ENCODE data around the gene PEAR1. TPM values are rescaled to one million over a fixed set of nuclear protein-coding genes. Genes with fewer than 3 reads are reported as not detected.

Gene PEAR1
- total RNA-seq, 1 experiment from 2014 or later = 10.8 TPM

- ChIA-PET CTCF (interaction anchor here (0.6 to 1.5 kb wide), 3 partner anchors 9 to 74 kb away, joined by 3 to 5 read pairs (median 4); no protein-coding TSS in a partner anchor), POLR2A (no interaction called here), RAD21 (ENCODE audit: low non-redundant PET in 1 of 2, low total read pairs in 2 of 2, uncharacterized antibody in 2 of 2, unreplicated experiment in 2 of 2) (no interaction called here)
- TF ChIP-seq RAD21 (IDR thresholded peaks at IDR 0.05; ENCODE audit: low read depth) (no peak), CBX3 (IDR thresholded peaks at IDR 0.05; ENCODE audit: low read depth) (no peak), EZH2phosphoT487 (IDR thresholded peaks at IDR 0.05; ENCODE audit: borderline replicate concordance) (no peak), TCF7L2 (IDR thresholded peaks at IDR 0.05; ENCODE audit: borderline replicate concordance, extremely low read depth, insufficient read depth, insufficient read length) (no peak), ELF1 (IDR thresholded peaks at IDR 0.05; ENCODE audit: borderline replicate concordance, low read depth) (no peak), ZBTB33 (IDR thresholded peaks at IDR 0.05; ENCODE audit: extremely low read depth, insufficient replicate concordance, low read length) (no peak), SIN3A (IDR thresholded peaks at IDR 0.05; ENCODE audit: low read depth) (no peak)
- TF ChIP-seq, protein P1, sequence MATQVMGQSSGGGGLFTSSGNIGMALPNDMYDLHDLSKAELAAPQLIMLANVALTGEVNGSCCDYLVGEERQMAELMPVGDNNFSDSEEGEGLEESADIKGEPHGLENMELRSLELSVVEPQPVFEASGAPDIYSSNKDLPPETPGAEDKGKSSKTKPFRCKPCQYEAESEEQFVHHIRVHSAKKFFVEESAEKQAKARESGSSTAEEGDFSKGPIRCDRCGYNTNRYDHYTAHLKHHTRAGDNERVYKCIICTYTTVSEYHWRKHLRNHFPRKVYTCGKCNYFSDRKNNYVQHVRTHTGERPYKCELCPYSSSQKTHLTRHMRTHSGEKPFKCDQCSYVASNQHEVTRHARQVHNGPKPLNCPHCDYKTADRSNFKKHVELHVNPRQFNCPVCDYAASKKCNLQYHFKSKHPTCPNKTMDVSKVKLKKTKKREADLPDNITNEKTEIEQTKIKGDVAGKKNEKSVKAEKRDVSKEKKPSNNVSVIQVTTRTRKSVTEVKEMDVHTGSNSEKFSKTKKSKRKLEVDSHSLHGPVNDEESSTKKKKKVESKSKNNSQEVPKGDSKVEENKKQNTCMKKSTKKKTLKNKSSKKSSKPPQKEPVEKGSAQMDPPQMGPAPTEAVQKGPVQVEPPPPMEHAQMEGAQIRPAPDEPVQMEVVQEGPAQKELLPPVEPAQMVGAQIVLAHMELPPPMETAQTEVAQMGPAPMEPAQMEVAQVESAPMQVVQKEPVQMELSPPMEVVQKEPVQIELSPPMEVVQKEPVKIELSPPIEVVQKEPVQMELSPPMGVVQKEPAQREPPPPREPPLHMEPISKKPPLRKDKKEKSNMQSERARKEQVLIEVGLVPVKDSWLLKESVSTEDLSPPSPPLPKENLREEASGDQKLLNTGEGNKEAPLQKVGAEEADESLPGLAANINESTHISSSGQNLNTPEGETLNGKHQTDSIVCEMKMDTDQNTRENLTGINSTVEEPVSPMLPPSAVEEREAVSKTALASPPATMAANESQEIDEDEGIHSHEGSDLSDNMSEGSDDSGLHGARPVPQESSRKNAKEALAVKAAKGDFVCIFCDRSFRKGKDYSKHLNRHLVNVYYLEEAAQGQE (IDR thresholded peaks at IDR 0.05; ENCODE audit: low read depth) = no peak
- TF ChIP-seq, protein P2, sequence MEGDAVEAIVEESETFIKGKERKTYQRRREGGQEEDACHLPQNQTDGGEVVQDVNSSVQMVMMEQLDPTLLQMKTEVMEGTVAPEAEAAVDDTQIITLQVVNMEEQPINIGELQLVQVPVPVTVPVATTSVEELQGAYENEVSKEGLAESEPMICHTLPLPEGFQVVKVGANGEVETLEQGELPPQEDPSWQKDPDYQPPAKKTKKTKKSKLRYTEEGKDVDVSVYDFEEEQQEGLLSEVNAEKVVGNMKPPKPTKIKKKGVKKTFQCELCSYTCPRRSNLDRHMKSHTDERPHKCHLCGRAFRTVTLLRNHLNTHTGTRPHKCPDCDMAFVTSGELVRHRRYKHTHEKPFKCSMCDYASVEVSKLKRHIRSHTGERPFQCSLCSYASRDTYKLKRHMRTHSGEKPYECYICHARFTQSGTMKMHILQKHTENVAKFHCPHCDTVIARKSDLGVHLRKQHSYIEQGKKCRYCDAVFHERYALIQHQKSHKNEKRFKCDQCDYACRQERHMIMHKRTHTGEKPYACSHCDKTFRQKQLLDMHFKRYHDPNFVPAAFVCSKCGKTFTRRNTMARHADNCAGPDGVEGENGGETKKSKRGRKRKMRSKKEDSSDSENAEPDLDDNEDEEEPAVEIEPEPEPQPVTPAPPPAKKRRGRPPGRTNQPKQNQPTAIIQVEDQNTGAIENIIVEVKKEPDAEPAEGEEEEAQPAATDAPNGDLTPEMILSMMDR (IDR thresholded peaks at IDR 0.05 in 2 of 3, conservative IDR thresholded peaks at IDR 0.05 in 1 of 3; ENCODE audit: borderline replicate concordance in 1 of 3, insufficient read depth in 1 of 3, low read depth in 2 of 3, low read length in 2 of 3) = no peak
- TF ChIP-seq, protein P3, sequence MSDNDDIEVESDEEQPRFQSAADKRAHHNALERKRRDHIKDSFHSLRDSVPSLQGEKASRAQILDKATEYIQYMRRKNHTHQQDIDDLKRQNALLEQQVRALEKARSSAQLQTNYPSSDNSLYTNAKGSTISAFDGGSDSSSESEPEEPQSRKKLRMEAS (IDR thresholded peaks at IDR 0.05) = no peak
- Histone ChIP-seq H3K36me3 (ENCODE audit: control insufficient read depth in 1 of 2, insufficient read depth in 2 of 2, low read length in 2 of 2) (no peaks in the 10 kb centered on the region), H3K4me2 (ENCODE audit: low read length) (no peak overlapping the region), H3K27ac (ENCODE audit: low read depth, low read length) (no peak overlapping the region; the same call in 1 of the 2 replicates), H3K27me3 (ENCODE audit: insufficient read depth, low read length) (no peaks in the 10 kb centered on the region), H3K9me2 (ENCODE audit: insufficient read depth) (no peaks in the 10 kb centered on the region), H3K9ac (ENCODE audit: low read length) (no peak overlapping the region), H2AFZ (ENCODE audit: low read depth, low read length, poor library complexity, severe bottlenecking) (no peak overlapping the region), H4K20me1 (ENCODE audit: insufficient read depth) (no peaks in the 10 kb centered on the region), H3K4me3 (replicated peaks in 1 of 2; ENCODE audit: low read depth in 1 of 2, low read length in 2 of 2) (no peak overlapping the region), H3K9me3 (ENCODE audit: control insufficient read depth in 1 of 2, insufficient read depth in 1 of 2, low read depth in 1 of 2, low read length in 2 of 2) (no peaks in the 10 kb centered on the region), H3K4me1 (ENCODE audit: control insufficient read depth in 1 of 2, insufficient read depth in 2 of 2, low read length in 2 of 2) (no peaks in the 10 kb centered on the region; a peak in 2 of 4 replicates), H3K79me2 (ENCODE audit: insufficient read depth, low read length) (no peaks in the 10 kb centered on the region)
- ATAC-seq (no peak), DNase-seq (ENCODE audit: low read depth, low spot score) (no peak)
- no TSS peak for BruUV-seq (replicated peaks)
- intact Hi-C loops (cut with micrococcal nuclease) = no loop called here
These were observed 45.7 kb upstream of the PEAR1 start for GRCh38 chr1:156847591-156848460.
